AG08395 (cell line): ENCODE measurements around the gene SCAF1.

ENCODE experiments used
- DNase-seq: peaks from one replicate; pipeline ENCODE4 v3.0.0; 2012; ENCODE audit warnings: mixed read lengths, low spot score

SCAF1 gene

GRCh38 chr19:49641688-49642491 is at the start of gene SCAF1:
TSS of gene SCAF1 (plus strand) at chr19:49642209. CDS start at chr19:49645027, 2,818 bp downstream.
- peak; percentile 98 for DNase-seq

DNA sequence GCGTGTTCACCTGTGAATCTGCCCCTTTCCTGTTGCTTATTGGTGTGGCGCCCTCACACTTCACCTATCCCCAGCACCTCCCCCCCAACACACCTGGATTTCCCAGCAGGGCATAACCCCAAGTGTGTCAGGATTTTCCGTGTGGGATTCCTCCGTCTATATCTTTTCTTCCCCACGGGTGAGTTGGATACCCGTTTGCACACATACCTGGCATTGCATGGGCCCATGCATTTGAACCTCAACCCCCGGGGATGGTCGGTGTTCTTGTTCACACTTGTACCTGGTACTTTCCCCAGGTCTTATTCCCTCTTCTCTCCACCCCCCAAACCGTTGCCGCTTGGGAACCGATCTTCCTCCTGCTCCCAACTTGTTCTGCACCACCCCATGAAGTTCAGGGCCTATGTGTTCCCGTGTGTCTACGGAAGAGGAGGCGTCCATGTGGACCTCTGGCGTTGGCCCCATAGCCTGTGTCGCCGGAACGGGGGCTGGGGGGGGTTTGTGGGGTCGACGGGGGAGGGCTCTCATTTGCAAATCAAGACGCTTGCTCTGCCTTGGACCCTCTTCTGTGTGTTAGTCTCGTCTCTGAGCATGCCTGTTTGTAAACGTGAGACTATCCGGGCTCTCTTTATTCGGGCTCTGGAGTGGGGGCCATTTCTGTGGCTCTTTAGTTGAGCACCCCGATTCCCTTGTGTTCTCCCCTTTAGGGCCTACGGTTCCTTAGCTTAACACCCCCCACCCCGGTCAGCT is 49.4 kb upstream of the SCAF1 start:
- DNase-seq = no peak

- peak; percentile 100 for DNase-seq
These were observed 48.5 kb upstream of the SCAF1 start for GRCh38 chr19:49593233-49594113.

DNA sequence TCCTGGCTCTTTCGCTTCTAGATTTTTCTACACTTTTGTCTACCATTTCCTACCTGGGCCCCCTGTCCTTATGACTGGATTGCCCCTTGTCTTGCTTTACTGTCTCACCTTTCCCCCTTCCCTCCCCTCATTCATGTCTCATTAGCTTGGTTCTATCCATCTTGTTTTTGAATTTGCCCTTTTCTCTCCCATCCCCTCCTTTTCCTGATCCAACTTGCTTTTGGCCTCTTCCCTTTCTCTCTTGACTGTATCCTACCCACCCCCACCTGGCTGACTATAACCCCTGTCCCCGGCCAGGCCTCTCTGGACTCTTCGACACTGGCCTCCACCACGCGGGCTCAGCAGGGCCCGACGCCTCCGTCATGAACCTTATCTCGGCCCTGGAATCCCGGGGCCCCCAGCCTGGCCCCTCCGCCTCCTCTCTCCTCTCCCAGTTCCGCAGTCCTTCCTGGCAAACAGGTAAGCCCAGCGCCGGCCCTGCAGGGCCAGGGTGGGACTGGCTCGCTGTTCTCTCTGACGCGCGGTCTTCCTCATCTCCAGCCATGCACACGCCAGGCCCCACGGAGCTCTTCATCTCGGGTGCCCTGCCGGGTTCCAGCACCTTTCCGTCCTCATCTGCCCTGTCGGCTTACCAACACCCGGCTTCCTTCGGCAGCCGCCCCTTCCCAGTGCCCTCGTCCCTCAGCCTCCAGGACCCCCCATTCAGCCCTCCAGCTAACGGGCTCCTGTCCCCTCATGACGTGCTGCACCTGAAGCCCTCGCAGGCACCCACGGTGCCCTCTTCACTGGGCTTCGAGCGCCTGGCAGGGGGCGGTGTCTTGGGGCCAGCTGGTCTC is 47.6 kb upstream of the SCAF1 start:
- DNase-seq = no peak

GRCh38 chr19:49594993-49595818 is 46.8 kb upstream of the SCAF1 start:
- DNase-seq = no peak

- DNase-seq = no peak
These were observed 46.1 kb upstream of the SCAF1 start for GRCh38 chr19:49595819-49596404.

DNA sequence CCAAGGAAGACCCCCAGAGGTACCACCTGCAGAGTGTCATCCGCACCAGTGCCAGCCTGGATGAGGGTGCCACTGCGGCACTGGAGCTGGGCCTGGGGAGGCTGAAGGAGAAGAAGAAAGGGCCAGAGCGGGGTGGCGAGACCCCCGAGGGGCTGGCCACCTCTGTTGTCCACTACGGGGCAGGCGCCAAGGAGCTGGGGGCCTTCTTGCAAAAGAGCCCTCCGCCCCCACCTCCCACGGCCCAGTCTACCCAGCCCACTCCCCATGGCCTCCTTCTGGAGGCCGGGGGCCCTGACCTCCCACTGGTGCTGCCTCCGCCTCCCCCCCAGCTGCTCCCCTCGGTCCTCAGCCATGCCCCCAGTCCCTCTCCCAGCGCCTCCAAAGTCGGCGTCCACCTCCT is 45.6 kb upstream of the SCAF1 start:
- no peak for DNase-seq

DNA sequence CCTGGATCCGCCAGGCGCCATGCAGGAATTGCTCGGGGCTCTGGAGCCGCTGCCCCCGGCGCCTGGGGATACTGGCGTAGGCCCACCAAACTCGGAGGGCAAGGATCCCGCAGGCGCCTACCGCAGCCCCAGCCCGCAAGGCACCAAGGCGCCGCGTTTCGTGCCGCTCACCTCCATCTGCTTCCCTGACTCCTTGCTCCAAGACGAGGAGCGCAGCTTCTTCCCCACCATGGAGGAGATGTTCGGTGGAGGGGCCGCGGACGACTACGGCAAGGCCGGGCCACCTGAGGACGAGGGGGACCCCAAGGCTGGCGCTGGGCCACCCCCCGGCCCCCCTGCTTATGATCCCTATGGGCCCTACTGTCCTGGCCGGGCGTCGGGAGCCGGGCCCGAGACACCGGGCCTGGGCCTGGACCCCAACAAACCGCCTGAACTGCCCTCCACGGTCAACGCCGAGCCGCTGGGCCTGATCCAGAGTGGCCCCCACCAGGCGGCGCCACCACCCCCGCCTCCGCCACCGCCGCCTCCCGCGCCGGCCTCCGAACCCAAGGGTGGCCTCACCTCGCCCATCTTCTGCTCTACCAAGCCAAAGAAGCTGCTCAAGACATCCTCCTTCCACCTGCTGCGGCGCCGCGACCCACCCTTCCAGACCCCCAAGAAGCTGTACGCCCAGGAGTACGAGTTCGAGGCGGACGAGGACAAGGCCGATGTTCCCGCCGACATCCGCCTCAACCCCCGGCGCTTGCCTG is 44.9 kb upstream of the SCAF1 start:
- no peak for DNase-seq

DNA sequence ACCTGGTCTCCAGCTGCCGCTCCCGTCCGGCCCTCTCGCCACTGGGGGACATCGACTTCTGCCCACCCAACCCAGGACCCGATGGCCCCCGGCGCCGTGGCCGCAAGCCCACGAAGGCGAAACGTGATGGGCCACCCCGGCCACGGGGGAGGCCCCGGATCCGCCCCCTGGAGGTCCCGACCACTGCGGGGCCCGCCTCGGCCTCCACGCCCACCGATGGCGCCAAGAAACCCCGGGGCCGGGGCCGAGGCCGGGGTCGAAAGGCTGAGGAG is 44.4 kb upstream of the SCAF1 start:
- DNase-seq = no peak

DNA sequence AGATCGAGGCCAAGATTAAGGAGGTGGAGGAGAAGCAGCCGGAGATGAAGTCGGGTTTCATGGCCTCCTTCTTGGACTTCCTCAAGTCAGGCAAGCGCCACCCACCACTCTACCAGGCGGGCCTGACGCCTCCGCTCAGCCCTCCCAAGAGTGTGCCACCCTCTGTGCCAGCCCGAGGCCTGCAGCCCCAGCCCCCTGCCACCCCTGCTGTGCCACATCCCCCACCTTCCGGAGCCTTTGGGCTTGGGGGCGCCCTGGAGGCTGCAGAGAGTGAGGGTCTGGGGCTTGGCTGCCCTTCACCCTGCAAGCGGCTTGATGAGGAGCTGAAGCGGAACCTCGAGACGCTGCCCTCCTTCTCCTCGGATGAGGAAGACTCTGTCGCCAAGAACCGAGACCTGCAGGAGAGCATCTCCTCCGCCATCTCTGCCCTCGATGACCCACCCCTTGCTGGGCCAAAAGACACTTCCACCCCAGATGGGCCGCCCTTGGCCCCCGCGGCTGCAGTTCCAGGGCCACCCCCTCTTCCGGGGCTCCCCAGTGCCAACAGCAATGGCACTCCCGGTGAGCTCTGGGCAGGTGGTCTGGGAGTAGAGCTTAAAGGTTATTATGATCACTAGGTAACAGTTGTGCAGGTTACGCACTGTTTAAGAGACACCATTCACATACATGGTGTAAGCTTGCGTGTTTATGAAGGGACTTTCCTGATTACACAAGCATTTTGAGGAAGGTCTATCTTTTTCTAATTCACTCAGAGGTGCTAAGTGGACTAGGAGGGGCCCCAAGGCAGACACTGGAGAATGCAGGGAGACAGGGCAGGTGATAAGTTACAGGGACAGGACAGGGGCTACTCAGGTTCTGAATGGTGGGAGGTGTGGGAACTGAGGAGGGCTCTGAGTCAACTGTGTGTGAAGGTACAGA is 42.4 kb upstream of the SCAF1 start:
- DNase-seq = no peak

DNA sequence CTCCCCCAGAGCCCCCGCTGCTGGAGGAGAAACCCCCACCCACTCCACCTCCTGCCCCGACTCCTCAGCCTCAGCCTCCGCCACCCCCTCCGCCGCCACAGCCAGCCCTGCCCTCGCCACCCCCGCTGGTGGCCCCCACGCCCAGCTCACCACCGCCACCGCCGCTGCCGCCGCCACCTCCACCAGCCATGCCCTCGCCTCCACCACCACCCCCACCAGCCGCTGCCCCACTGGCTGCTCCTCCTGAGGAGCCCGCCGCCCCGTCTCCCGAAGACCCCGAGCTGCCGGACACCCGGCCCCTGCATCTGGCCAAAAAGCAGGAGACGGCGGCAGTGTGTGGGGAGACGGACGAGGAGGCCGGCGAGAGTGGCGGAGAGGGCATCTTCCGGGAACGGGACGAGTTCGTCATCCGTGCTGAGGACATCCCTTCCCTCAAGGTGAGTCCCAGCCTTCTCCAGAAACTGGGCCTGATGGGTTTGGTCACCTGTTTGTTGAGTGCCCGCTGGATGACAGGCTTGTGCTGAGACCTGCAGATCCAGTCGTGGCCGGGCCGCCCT is 40.4 kb upstream of the SCAF1 start:
- no peak for DNase-seq

DNA sequence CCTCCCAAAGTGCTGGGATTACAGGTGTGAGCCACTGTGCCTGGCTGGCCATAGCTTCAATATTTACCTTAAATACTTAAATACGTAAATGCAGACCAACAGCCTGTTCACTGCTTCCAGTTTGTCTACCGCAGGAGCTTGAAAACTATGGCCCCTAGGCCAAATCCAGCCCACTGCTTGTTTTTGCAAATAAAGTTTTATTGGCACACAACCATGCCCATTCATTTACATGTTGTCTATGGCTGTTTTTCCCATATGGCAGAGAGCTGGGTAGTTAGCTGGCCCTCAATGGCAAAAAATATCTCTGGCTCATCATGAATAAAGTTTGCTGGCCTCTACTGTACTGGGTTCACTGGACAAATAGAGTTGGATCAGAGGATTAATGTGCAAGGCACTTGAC is 39.2 kb upstream of the SCAF1 start:
- no peak for DNase-seq

DNA sequence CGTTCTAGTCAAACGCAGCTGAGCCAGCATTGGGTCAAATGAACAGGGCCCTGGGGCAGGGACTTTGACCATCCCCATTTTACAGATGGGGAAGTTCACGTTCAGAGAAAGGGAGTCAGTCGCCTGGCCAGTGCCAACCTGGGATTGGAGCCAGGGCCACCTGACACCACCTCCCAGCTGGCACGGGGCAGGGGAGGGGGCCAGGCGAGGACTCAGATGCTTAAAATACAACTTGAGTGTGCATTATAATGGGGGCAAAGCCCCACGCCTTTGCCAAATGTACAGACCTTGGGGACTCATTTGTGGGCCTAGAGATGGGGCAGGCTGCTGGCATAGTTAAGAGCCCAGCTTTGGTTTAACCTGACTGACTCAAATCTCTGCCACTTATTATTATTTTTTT is 36.4 kb upstream of the SCAF1 start:
- no peak for DNase-seq

GRCh38 chr19:49609499-49610092 is 32.4 kb upstream of the SCAF1 start:
- no peak for DNase-seq

GRCh38 chr19:49613374-49613773 is 28.6 kb upstream of the SCAF1 start:
- DNase-seq = peak; percentile 26

DNA sequence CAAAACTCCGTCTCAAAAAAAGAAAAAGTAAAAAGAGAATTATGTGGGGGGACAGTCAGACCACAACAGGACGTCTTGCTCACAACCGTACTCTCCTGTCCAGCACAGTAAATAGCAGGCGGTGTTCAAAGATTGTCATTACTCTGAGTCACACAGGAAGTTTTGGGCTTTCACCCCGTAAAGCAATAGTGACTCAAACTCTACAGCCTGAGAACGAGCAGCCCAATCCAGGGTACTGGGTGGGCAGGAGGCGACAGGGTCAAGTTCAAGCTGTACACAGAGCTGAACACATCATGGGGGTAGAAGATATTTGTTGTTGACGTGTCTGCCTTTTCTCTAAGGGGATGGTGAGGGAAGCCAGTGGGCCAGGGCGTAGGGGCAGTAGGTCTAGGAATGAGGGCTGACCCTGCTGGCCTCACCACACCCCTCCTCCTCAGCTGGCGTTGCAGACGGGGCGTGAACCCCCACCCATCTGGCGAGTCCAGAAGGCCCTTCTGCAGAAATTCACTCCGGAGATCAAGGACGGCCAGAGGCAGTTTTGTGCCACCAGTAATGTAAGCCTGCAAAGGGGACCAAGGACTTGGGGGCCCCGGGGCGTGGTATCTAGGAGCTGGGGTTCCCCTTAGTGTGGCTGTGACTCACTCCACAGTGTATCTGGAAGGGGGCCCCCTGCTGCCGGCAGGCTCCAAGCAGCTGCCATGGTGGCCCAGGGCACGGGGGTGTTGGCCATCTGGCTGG is 27.7 kb upstream of the SCAF1 start:
- peak; percentile 81 for DNase-seq

DNA sequence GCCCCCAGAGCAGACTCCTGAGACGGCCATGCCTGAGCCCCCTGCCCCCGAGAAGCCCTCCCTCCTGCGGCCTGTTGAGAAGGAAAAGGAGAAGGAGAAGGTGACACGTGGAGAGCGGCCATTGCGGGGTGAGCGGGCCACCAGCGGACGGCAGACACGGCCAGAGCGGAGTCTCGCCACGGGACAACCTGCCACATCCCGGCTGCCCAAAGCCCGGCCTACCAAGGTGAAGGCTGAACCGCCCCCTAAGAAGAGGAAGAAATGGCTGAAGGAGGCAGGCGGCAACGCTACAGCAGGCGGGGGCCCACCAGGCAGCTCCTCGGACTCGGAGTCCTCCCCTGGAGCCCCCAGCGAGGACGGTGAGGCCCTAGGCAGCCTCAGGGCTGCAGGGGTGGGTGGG is 26.1 kb upstream of the SCAF1 start:
- no peak for DNase-seq
